Transverse colon (tissue), 4 donors: ENCODE results near the gene CDK4.

Source experiments
- POLR2AphosphoS5 ChIP-seq, 3 donors: sonication (generic); formaldehyde crosslinking; IDR thresholded peaks; one replicate each; pipeline ENCODE4 v1.6.1; 2016; ENCODE audit warnings: antibody characterized with exemption in 3 of 3
- TF ChIP-seq, protein P1 (sequence below), 5 experiments: fragments of 200-600 bp in 3 of 5; fragments of 450-650 bp in 2 of 5; sonication (generic) in 3 of 5; IDR thresholded peaks; 1 replicate in 2 of 5; 2 replicates in 3 of 5; pipeline ENCODE4 v1.5.1; 2016 to 2017; ENCODE audit warnings: antibody characterized with exemption in 5 of 5, inconsistent platforms in 3 of 5, mild to moderate bottlenecking in 2 of 5, moderate library complexity in 1 of 5

DNA sequence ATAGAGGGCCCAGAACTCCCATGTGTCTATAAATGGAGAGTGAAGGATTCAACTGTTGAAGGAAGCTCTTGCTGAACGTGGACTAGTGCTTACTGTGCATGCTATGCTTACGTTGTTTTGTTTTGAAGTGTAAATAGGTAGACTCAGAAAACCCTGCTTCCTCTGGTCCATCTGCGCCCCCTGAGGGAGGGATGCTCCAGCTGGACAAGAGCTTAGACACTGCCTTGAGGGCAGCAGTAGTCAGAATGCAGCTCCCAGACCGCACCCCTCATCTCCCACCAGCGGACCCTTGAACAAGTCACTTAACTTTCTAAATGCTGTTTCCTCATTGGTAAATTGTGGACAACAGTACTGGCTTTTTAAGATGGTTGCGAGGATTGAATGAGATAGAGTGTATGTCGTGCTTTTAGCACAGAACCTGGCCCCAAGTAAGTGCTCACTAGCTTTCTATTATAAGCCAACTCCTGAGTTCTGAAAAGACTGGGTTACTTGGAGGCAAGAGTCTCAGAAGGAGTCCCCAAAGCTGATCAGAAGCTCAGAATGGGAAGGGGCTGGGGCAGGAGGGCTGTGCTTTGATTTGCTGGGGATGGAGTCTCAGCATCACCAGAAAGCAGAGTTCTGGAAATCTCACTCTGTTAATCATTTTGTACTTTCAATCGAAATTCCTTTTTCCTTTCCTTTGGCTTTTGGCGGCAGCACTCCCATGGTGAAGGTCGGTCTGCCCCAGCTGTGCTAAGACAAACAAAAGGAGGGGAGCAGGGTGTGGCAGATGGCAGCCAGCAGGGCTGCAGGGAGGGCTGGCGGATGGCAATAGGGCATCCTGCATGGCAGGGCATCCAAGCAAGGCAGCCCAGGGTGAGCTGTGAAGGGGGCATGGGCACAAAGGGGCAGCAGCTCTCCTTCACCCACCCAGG is 29.1 kb downstream of the CDK4 start:
- TF ChIP-seq POLR2AphosphoS5 (IDR thresholded peaks at IDR 0.05), result no peak
- TF ChIP-seq, protein P1, sequence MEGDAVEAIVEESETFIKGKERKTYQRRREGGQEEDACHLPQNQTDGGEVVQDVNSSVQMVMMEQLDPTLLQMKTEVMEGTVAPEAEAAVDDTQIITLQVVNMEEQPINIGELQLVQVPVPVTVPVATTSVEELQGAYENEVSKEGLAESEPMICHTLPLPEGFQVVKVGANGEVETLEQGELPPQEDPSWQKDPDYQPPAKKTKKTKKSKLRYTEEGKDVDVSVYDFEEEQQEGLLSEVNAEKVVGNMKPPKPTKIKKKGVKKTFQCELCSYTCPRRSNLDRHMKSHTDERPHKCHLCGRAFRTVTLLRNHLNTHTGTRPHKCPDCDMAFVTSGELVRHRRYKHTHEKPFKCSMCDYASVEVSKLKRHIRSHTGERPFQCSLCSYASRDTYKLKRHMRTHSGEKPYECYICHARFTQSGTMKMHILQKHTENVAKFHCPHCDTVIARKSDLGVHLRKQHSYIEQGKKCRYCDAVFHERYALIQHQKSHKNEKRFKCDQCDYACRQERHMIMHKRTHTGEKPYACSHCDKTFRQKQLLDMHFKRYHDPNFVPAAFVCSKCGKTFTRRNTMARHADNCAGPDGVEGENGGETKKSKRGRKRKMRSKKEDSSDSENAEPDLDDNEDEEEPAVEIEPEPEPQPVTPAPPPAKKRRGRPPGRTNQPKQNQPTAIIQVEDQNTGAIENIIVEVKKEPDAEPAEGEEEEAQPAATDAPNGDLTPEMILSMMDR (IDR thresholded peaks at IDR 0.05), result no peak
